Endothelial cell of umbilical vein (primary cell): ENCODE results near the gene ETV7. TPM values are rescaled to one million over a fixed set of nuclear protein-coding genes. Genes with fewer than 3 reads are reported as not detected.

Experiments
- BruUV-seq: library from RNA; stranded (reverse); fragments of 400-500 nt; replicated peaks from 2 replicates; lab custom pipeline; 2021; lab: Mats Ljungman, UMichigan
- CTCF ChIA-PET: fragments of 300-600, 350-600 bp; sonication (Branson Sonifier 250); formaldehyde crosslinking; loops from one replicate; lab custom pipeline; 2021; ENCODE audit warnings: antibody characterized with exemption, inconsistent platforms; lab: Charles Lee
- POLR2A ChIA-PET: fragments of 300-600, 350-600 bp; sonication (Branson Sonifier 250); formaldehyde crosslinking; loops from one replicate; lab custom pipeline; 2021; ENCODE audit warnings: antibody characterized with exemption, inconsistent platforms; lab: Charles Lee
- DNase-seq: peaks from one replicate; pipeline ENCODE4 v3.0.0-alpha.2; 2011; ENCODE audit warnings: low read depth, low spot score
- FAIRE-seq: peaks from 2 replicates; lab custom pipeline; 2011; peaks lifted over from hg19 to GRCh38; lab: Jason Lieb, UNC
- H2AFZ ChIP-seq: 2 replicates; pipeline ENCODE4 v1.6.0; 2012; ENCODE audit warnings: low read depth, low read length, control low read depth, inconsistent platforms
- H3K27ac ChIP-seq: 2 replicates; pipeline ENCODE4 v1.5.1; 2011; ENCODE audit warnings: low read depth, mild to moderate bottlenecking, control low read depth, low read length, moderate library complexity; ENCODE audit not compliant: insufficient read depth
- H3K27me3 ChIP-seq, 2 experiments: 2 replicates each; pipeline versions ENCODE4 v1.6.0 to v1.6.1; 2011; ENCODE audit warnings: low read length in 2 of 2, mixed read lengths in 1 of 2; ENCODE audit not compliant: control insufficient read depth in 2 of 2, insufficient read depth in 2 of 2
- H3K36me3 ChIP-seq, 2 experiments: 2 replicates in 1 of 2; 3 replicates in 1 of 2; pipeline ENCODE4 v1.5.1; 2011; ENCODE audit warnings: low read length in 2 of 2, mild to moderate bottlenecking in 1 of 2, moderate library complexity in 1 of 2; ENCODE audit not compliant: control insufficient read depth in 2 of 2, insufficient read depth in 2 of 2; ENCODE audit errors: extremely low read depth in 1 of 2
- H3K4me1 ChIP-seq: 3 replicates; pipeline ENCODE4 v1.5.1; 2011; ENCODE audit warnings: mild to moderate bottlenecking, low read length; ENCODE audit not compliant: control insufficient read depth, insufficient read depth; ENCODE audit errors: extremely low read depth
- H3K4me2 ChIP-seq: 2 replicates; pipeline ENCODE4 v1.6.1; 2011; ENCODE audit warnings: low read length, control low read depth, mixed read lengths; ENCODE audit not compliant: insufficient read depth
- H3K4me3 ChIP-seq, 3 experiments: fragments of 200-600 bp in 1 of 3; sonication (generic), shearing (Covaris generic) in 1 of 3; replicated peaks in 1 of 3; 2 replicates each; pipeline ENCODE4 v1.5.1; 2011 to 2016; ENCODE audit warnings: control low read depth in 3 of 3, low read length in 3 of 3, mild to moderate bottlenecking in 2 of 3, inconsistent platforms in 1 of 3, low read depth in 1 of 3, moderate library complexity in 1 of 3; ENCODE audit not compliant: insufficient read depth in 1 of 3
- H3K79me2 ChIP-seq: 2 replicates; pipeline ENCODE4 v1.6.0; 2012; ENCODE audit warnings: low read length, inconsistent platforms; ENCODE audit not compliant: control insufficient read depth, insufficient read depth
- H3K9ac ChIP-seq: replicated peaks from 2 replicates; pipeline ENCODE3; 2011; ENCODE audit warnings: low read length, control low read depth; ENCODE audit not compliant: insufficient read depth; ENCODE audit errors: extremely low read depth
- H3K9me1 ChIP-seq: replicated peaks from 3 replicates; pipeline ENCODE4 v1.6.0; 2011; ENCODE audit warnings: mild to moderate bottlenecking, low read length; ENCODE audit not compliant: control insufficient read depth, insufficient read depth; ENCODE audit errors: extremely low read depth
- H3K9me3 ChIP-seq: replicated peaks from 2 replicates; pipeline ENCODE4 v1.5.1; 2012; ENCODE audit warnings: low read length, inconsistent platforms; ENCODE audit not compliant: control insufficient read depth, insufficient read depth
- H4K20me1 ChIP-seq: replicated peaks from 2 replicates; pipeline ENCODE3; 2011; ENCODE audit warnings: mild to moderate bottlenecking, low read length; ENCODE audit not compliant: control insufficient read depth, insufficient read depth; ENCODE audit errors: extremely low read depth
- CTCF ChIP-seq, 2 donors: IDR thresholded peaks; 1 replicate in 1 of 2; 2 replicates in 1 of 2; pipeline ENCODE4 v1.5.1; 2011; ENCODE audit warnings: low read length in 2 of 2, mild to moderate bottlenecking in 2 of 2, moderate library complexity in 2 of 2, control low read depth in 1 of 2, inconsistent platforms in 1 of 2, low read depth in 1 of 2; ENCODE audit not compliant: insufficient read depth in 1 of 2; ENCODE audit errors: extremely low read depth in 1 of 2
- EZH2 ChIP-seq: IDR thresholded peaks from 2 replicates; pipeline ENCODE4 v1.6.1; 2012; ENCODE audit warnings: borderline replicate concordance, low read depth, mild to moderate bottlenecking, moderate library complexity, low read length, inconsistent platforms; ENCODE audit not compliant: severe bottlenecking
- FOS ChIP-seq: IDR thresholded peaks from 2 replicates; pipeline ENCODE4 v1.6.1; 2011; ENCODE audit warnings: mild to moderate bottlenecking, low read length, moderate library complexity, borderline replicate concordance; ENCODE audit not compliant: insufficient read depth
- GATA2 ChIP-seq: IDR thresholded peaks from 2 replicates; pipeline ENCODE4 v1.7.0; 2011; ENCODE audit warnings: low read depth, mild to moderate bottlenecking, moderate library complexity, mixed read lengths, low read length; ENCODE audit not compliant: insufficient read length, insufficient read depth
- JUN ChIP-seq: IDR thresholded peaks from 2 replicates; pipeline ENCODE4 v1.6.1; 2011; ENCODE audit warnings: borderline replicate concordance, low read depth; ENCODE audit not compliant: insufficient read length, insufficient read depth
- MYC ChIP-seq: IDR thresholded peaks from one replicate; pipeline ENCODE4 v1.6.1; 2011; ENCODE audit warnings: mild to moderate bottlenecking, low read depth, low read length
- POLR2A ChIP-seq: IDR thresholded peaks from 2 replicates; pipeline ENCODE4 v1.6.1; 2012; ENCODE audit warnings: low read depth, mild to moderate bottlenecking, control low read depth, low read length
- POLR2AphosphoS5 ChIP-seq: IDR thresholded peaks from 2 replicates; pipeline ENCODE4 v1.6.1; 2012; ENCODE audit warnings: low read depth, mild to moderate bottlenecking, control low read depth, low read length, moderate library complexity; ENCODE audit not compliant: insufficient read depth
- dilution Hi-C: fragments of 300-500 bp; cut with MboI; formaldehyde crosslinking; loops from one replicate; pipeline ENCODE4 v1.15.0; 2019; ENCODE audit warnings: low sequenced_read_pairs; ENCODE audit not compliant: extremely low pct_ligation_motif_present
- intact Hi-C: fragments of 100-400 bp; cut with micrococcal nuclease; formaldehyde crosslinking; loops from one replicate; pipeline ENCODE4 v1.10.0; 2022
- polyA plus RNA-seq, 4 experiments: library from polyadenylated mRNA; depleted of rRNA in 3 of 4; stranded (reverse) in 3 of 4; unstranded in 1 of 4; fragments of >200 nt; gene quantifications; 2 replicates each; pipeline versions ENCODE4 v1.2.1 to v1.2.3, GENCODE V29; 2011 to 2012; ENCODE audit warnings: missing spikeins in 1 of 4
- total RNA-seq: library from RNA; stranded (reverse); gene quantifications from 2 replicates; pipeline ENCODE4 v1.2.3, GENCODE V29; 2021
- TF ChIP-seq, protein P1 (sequence below): IDR thresholded peaks from 2 replicates; pipeline ENCODE4 v1.6.1; 2011; ENCODE audit not compliant: insufficient read depth, insufficient read length

The ETV7 gene
- total and polyA plus RNA-seq, 2 donors (not counting 3 experiments of a cell fraction or from before 2014, with no cell fraction given): 0.23 to 0.58 TPM

GRCh38 chr6:36423101-36423824, 35.8 kb upstream of the ETV7 start:
- peak overlapping the region; percentile 54 for H3K27ac ChIP-seq
- peak overlapping the region; percentile 52 to 75 (median 63) for H3K4me3 ChIP-seq
- H3K79me2 ChIP-seq: no peaks in the 10 kb centered on the region
- ChIA-PET POLR2A (interaction anchor here (0.6 kb wide), 1 partner anchor 174 kb away, joined by 3 read pairs; no protein-coding TSS in a partner anchor), CTCF (interaction anchor here (0.6 to 1.5 kb wide), 24 partner anchors 8 to 192 kb away, joined by 3 to 18 read pairs (median 4); partner anchors contain the start of gene KCTD20)
- no peaks in the 10 kb centered on the region for H4K20me1 ChIP-seq
- H3K9me3 ChIP-seq: no peaks in the 10 kb centered on the region
- TF ChIP-seq FOS: no peak
- peak; percentile 54 for TF ChIP-seq POLR2AphosphoS5
- TF ChIP-seq EZH2: no peak
- TF ChIP-seq GATA2: no peak
- TF ChIP-seq, protein P1, sequence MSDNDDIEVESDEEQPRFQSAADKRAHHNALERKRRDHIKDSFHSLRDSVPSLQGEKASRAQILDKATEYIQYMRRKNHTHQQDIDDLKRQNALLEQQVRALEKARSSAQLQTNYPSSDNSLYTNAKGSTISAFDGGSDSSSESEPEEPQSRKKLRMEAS: peak; percentile 97
- TF ChIP-seq POLR2A: peak; percentile 78
- no peak for TF ChIP-seq JUN
- TF ChIP-seq MYC: no peak
- peak; percentile 59 to 74 for TF ChIP-seq CTCF (IDR thresholded peaks at IDR 0.05; ENCODE audit: extremely low read depth in 1 of 2, insufficient read depth in 1 of 2, low read depth in 1 of 2, low read length in 2 of 2)
- H3K9me1 ChIP-seq: no peaks in the 10 kb centered on the region
- H3K4me1 ChIP-seq: peaks cover 12% of the 10 kb centered on the region
- H2AFZ ChIP-seq: peak overlapping the region; percentile 99
- TSS peak; percentile 78 for BruUV-seq
- peak overlapping the region; percentile 81 for H3K9ac ChIP-seq
- H3K36me3 ChIP-seq: no peaks in the 10 kb centered on the region
- dilution Hi-C loops: no loop called here
- intact Hi-C loops: loop anchor here (1.0 to 5.0 kb wide), 8 partner anchors 18 to 336 kb away; partner anchors contain the start of gene SRSF3
- DNase-seq (peak; percentile 98), FAIRE-seq (peak; percentile 91)
- no peaks in the 10 kb centered on the region for H3K27me3 ChIP-seq
- H3K4me2 ChIP-seq: peak overlapping the region; percentile 94
